ENCODE results near the gene LIPG. TPM values are rescaled to one million over a fixed set of nuclear protein-coding genes. Genes with fewer than 3 reads are reported as not detected.
A peak's percentile ranks its signal among the peaks of the same experiment; 100 is the strongest.
"Not testable (repeated sequence)": the region's sequence is repeated elsewhere in the genome, so short reads cannot be mapped to it uniquely, and the experiment has no call there.

The LIPG gene
- total RNA-seq: 0.34 to 1.5 TPM (median 1.4 TPM) in 3 replicates
- long read RNA-seq, full-length matches to known transcripts: 1 of 1 reads
- long read RNA-seq, partial matches to known transcripts: 0 of 1 reads
- long read RNA-seq, other reads (novel, unspliced or antisense): 0 of 1 reads

- Mint-ChIP-seq H3K27ac (ENCODE audit: unreplicated experiment) (peak within 1 kb of the TSS; percentile 41), H3K4me1 (ENCODE audit: low read depth) (peaks cover 31% of the 10 kb centered on the region), H3K4me3 (ENCODE audit: unreplicated experiment) (peak within 1 kb of the TSS; percentile 71), H3K27me3 (ENCODE audit: low read depth) (peaks cover 44% of the 10 kb centered on the region), H3K9me3 (ENCODE audit: low read depth) (no peaks in the 10 kb centered on the region), H3K36me3 (ENCODE audit: low read depth) (no peaks in the 10 kb centered on the region)
- DNase-seq (ENCODE audit: low spot score): no peak
- no peak for TF ChIP-seq CTCF (IDR thresholded peaks at IDR 0.05)
Observed at GRCh38 chr18:49561289-49562193, at the start of gene LIPG. Gene LIPG (plus strand): TSS chr18:49562057. CDS start chr18:49562309, 252 bp downstream.

GRCh38 chr18:49512876-49513275 lies 49.0 kb upstream of the LIPG start:
- not testable (repeated sequence) for H3K27ac Mint-ChIP-seq (ENCODE audit: unreplicated experiment); H3K36me3 Mint-ChIP-seq (ENCODE audit: low read depth); H3K4me1 Mint-ChIP-seq (ENCODE audit: low read depth); H3K9me3 Mint-ChIP-seq (ENCODE audit: low read depth); H3K4me3 Mint-ChIP-seq (ENCODE audit: unreplicated experiment); H3K27me3 Mint-ChIP-seq (ENCODE audit: low read depth); DNase-seq (ENCODE audit: low spot score)

- DNase-seq (ENCODE audit: low spot score): no peak
- H3K9me3 Mint-ChIP-seq (ENCODE audit: low read depth): no peaks in the 10 kb centered on the region
- no peak overlapping the region for H3K27ac Mint-ChIP-seq (ENCODE audit: unreplicated experiment)
- H3K27me3 Mint-ChIP-seq (ENCODE audit: low read depth): no peaks in the 10 kb centered on the region
- no peaks in the 10 kb centered on the region for H3K4me1 Mint-ChIP-seq (ENCODE audit: low read depth)
- H3K36me3 Mint-ChIP-seq (ENCODE audit: low read depth): no peaks in the 10 kb centered on the region
- H3K4me3 Mint-ChIP-seq (ENCODE audit: unreplicated experiment): no peak overlapping the region
- no peak for TF ChIP-seq CTCF (IDR thresholded peaks at IDR 0.05)
Observed at GRCh38 chr18:49514577-49514976, 47.3 kb upstream of the LIPG start.

GRCh38 chr18:49515003-49515402 lies 46.9 kb upstream of the LIPG start:
- H3K36me3 Mint-ChIP-seq (ENCODE audit: low read depth); H3K9me3 Mint-ChIP-seq (ENCODE audit: low read depth); H3K27ac Mint-ChIP-seq (ENCODE audit: unreplicated experiment); H3K27me3 Mint-ChIP-seq (ENCODE audit: low read depth); H3K4me1 Mint-ChIP-seq (ENCODE audit: low read depth); H3K4me3 Mint-ChIP-seq (ENCODE audit: unreplicated experiment); DNase-seq (ENCODE audit: low spot score): not testable (repeated sequence)

GRCh38 chr18:49515516-49515915 lies 46.3 kb upstream of the LIPG start:
- no peaks in the 10 kb centered on the region for H3K27me3 Mint-ChIP-seq (ENCODE audit: low read depth)
- no peak for DNase-seq (ENCODE audit: low spot score)
- no peaks in the 10 kb centered on the region for H3K4me1 Mint-ChIP-seq (ENCODE audit: low read depth)
- H3K9me3 Mint-ChIP-seq (ENCODE audit: low read depth): no peaks in the 10 kb centered on the region
- no peak overlapping the region for H3K27ac Mint-ChIP-seq (ENCODE audit: unreplicated experiment)
- TF ChIP-seq CTCF (IDR thresholded peaks at IDR 0.05): no peak
- no peak overlapping the region for H3K4me3 Mint-ChIP-seq (ENCODE audit: unreplicated experiment)
- no peaks in the 10 kb centered on the region for H3K36me3 Mint-ChIP-seq (ENCODE audit: low read depth)

- Mint-ChIP-seq H3K4me3 (ENCODE audit: unreplicated experiment) (no peak overlapping the region), H3K9me3 (ENCODE audit: low read depth) (no peaks in the 10 kb centered on the region), H3K4me1 (ENCODE audit: low read depth) (no peaks in the 10 kb centered on the region), H3K27me3 (ENCODE audit: low read depth) (no peaks in the 10 kb centered on the region), H3K27ac (ENCODE audit: unreplicated experiment) (no peak overlapping the region), H3K36me3 (ENCODE audit: low read depth) (no peaks in the 10 kb centered on the region)
- DNase-seq (ENCODE audit: low spot score): no peak
- no peak for TF ChIP-seq CTCF (IDR thresholded peaks at IDR 0.05)
Observed at GRCh38 chr18:49517483-49517882, 44.4 kb upstream of the LIPG start.
